Testis (tissue), 3 donors: Measurements from ENCODE around the gene ADAMTS16. TPM values are rescaled to one million over a fixed set of nuclear protein-coding genes. Genes with fewer than 3 reads are reported as not detected.

Experiments
- DNase-seq: peaks from one replicate; pipeline ENCODE4 v3.0.0-alpha.2; 2019
- H3K27ac ChIP-seq, 2 donors: fragments of 200-600 bp; sonication (generic); one replicate each; pipeline ENCODE4 v1.5.1; 2019
- H3K27me3 ChIP-seq: fragments of 200-600 bp; sonication (generic); one replicate; pipeline ENCODE4 v1.5.1; 2019
- H3K36me3 ChIP-seq: fragments of 200-600 bp; sonication (generic); one replicate; pipeline ENCODE4 v1.5.1; 2017; ENCODE audit warnings: low read depth; ENCODE audit errors: missing control alignments
- H3K4me1 ChIP-seq: fragments of 200-600 bp; sonication (generic); one replicate; pipeline ENCODE4 v1.5.1; 2019
- H3K4me3 ChIP-seq, 2 donors: fragments of 200-600 bp; sonication (generic); one replicate each; pipeline ENCODE4 v1.5.1; 2017 to 2019
- H3K9me3 ChIP-seq: fragments of 200-600 bp; sonication (generic); one replicate; pipeline ENCODE4 v1.5.1; 2017
- CTCF ChIP-seq, 3 experiments: fragments of 450-650 bp in 2 of 3; fragments of 200-600 bp in 1 of 3; sonication (generic) in 1 of 3; IDR thresholded peaks; one replicate each; pipeline ENCODE4 v1.5.1; 2016 to 2019; ENCODE audit warnings: antibody characterized with exemption in 3 of 3, mild to moderate bottlenecking in 2 of 3, moderate library complexity in 1 of 3
- POLR2A ChIP-seq: fragments of 450-650 bp; IDR thresholded peaks from one replicate; pipeline ENCODE4 v1.6.1; 2017; ENCODE audit warnings: antibody characterized with exemption, mild to moderate bottlenecking, moderate library complexity
- WGBS, 2 donors: methylation state at CpG; one replicate each; pipeline ENCODE4 v1.1.5; 2018; 5-methylcytosine and 5-hydroxymethylcytosine counted together
- intact Hi-C: fragments of 100-400 bp; cut with DNase I; formaldehyde crosslinking; loops from one replicate; pipeline ENCODE4 v1.15.1; 2023; ENCODE audit warnings: low total_unique reads
- polyA plus RNA-seq: library from polyadenylated mRNA; stranded (reverse); fragments of 350-450 nt; fragmentation: Illumina TruSeq; extraction: RNeasy Lipid Tissue Mini Kit (QIAGEN cat#74804); gene quantifications from one replicate; pipeline ENCODE4 v1.2.3, GENCODE V29; 2014; ENCODE audit warnings: low read depth, low replicate concordance; ENCODE audit not compliant: insufficient read depth
- total RNA-seq, 2 donors: library from RNA; depleted of rRNA; stranded (reverse); fragments of >200 nt; gene quantifications; one replicate each; pipeline ENCODE4 v1.2.3, GENCODE V29; 2016

The ADAMTS16 gene
- total and polyA plus RNA-seq, 3 donors from 2014 or later: 0.16 to 4.7 (median 0.37) TPM

GRCh38 chr5:5298841-5299541, 158.9 kb downstream of the ADAMTS16 start:
- no peak for DNase-seq
- no peaks in the 10 kb centered on the region for H3K36me3 ChIP-seq
- H3K27me3 ChIP-seq: no peaks in the 10 kb centered on the region
- no peak overlapping the region for H3K27ac ChIP-seq
- intact Hi-C loops: no loop called here
- no peak overlapping the region for H3K4me3 ChIP-seq
- TF ChIP-seq POLR2A (no peak), CTCF (IDR thresholded peaks at IDR 0.05) (no peak)
- H3K9me3 ChIP-seq: no peaks in the 10 kb centered on the region
- 88 to 90% methylated on average over 13 of the region's 13 CpGs for WGBS, 2 donors
- H3K4me1 ChIP-seq: no peaks in the 10 kb centered on the region

GRCh38 chr5:5301176-5301575, 161.0 kb downstream of the ADAMTS16 start:
- TF ChIP-seq POLR2A (no peak), CTCF (IDR thresholded peaks at IDR 0.05) (no peak)
- Histone ChIP-seq H3K36me3 (no peaks in the 10 kb centered on the region), H3K27ac (no peak overlapping the region), H3K27me3 (no peaks in the 10 kb centered on the region), H3K4me1 (no peaks in the 10 kb centered on the region), H3K4me3 (no peak overlapping the region), H3K9me3 (no peaks in the 10 kb centered on the region)
- WGBS, 2 donors: 49 to 65% methylated on average over 3 of the region's 3 CpGs
- intact Hi-C loops: no loop called here
- DNase-seq: no peak

- intact Hi-C loops: no loop called here
- Histone ChIP-seq H3K9me3 (no peaks in the 10 kb centered on the region), H3K4me3 (no peak overlapping the region), H3K4me1 (no peaks in the 10 kb centered on the region), H3K27me3 (no peaks in the 10 kb centered on the region), H3K36me3 (no peaks in the 10 kb centered on the region), H3K27ac (no peak overlapping the region)
- WGBS, 2 donors: 78 to 92% methylated on average over 4 of the region's 4 CpGs
- TF ChIP-seq CTCF (IDR thresholded peaks at IDR 0.05): no peak
- no peak for TF ChIP-seq POLR2A
- DNase-seq: no peak
Measured at GRCh38 chr5:5302201-5302600, 162.1 kb downstream of the ADAMTS16 start.

GRCh38 chr5:5303242-5303641, 163.1 kb downstream of the ADAMTS16 start:
- WGBS, 2 donors: 45 to 88% methylated on average over 4 to 15 of the region's 15 CpGs
- DNase-seq: no peak
- H3K9me3 ChIP-seq: no peaks in the 10 kb centered on the region
- intact Hi-C loops: no loop called here
- no peak for TF ChIP-seq CTCF (IDR thresholded peaks at IDR 0.05)
- H3K36me3 ChIP-seq: no peaks in the 10 kb centered on the region
- H3K27me3 ChIP-seq: no peaks in the 10 kb centered on the region
- no peaks in the 10 kb centered on the region for H3K4me1 ChIP-seq
- no peak overlapping the region for H3K27ac ChIP-seq
- H3K4me3 ChIP-seq: no peak overlapping the region
